HG03196 (cell line): ENCODE data around the gene RAB39B.

Experiments used
- ATAC-seq: cut with Tn5 transposase; IDR thresholded peaks from one replicate; pipeline ENCODE4 v1.9.1; 2021; ENCODE audit not compliant: unreplicated experiment

RAB39B gene

DNA sequence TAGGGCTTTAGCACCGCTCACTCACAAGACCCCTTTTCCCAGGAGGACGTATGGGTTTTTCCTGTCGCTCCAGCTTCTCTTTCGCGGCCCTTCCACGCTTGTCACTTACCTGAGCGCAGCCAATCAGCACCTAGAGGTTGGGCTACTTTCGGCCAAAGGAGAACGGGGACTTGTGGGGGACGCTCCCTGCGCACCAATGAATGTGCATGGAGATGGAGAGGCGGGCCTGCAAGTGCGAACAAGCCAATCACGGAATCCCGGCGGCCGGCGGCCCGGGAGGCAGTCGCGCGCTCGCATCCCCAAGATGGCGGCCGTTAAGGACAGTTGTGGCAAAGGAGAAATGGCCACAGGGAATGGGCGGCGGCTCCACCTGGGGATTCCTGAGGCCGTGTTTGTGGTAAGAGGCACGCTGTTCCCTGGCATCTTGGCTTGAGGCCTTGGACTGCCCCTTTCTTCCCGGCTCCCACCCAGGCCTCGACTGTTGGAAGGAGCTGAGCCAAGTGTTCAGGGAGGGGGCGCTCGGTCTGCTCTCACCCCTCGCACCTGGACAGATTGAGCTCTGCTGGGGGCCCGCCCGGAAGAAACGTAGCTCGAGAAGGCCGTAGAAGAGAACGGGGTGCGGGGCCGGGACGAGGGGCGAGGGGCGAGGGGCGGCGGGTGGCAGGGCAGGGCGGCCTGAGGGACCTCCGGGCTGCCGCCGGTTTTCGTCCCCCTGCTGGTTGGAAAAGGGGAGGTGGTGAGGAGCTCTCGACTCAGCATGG is 47.9 kb downstream of the RAB39B start, which contains the start of gene VBP1:
VBP1 (plus strand) TSS at position 282 of the 761 bp plus-strand sequence; CDS start at position 305, 23 bp downstream.
- peak; percentile 96 for ATAC-seq

DNA sequence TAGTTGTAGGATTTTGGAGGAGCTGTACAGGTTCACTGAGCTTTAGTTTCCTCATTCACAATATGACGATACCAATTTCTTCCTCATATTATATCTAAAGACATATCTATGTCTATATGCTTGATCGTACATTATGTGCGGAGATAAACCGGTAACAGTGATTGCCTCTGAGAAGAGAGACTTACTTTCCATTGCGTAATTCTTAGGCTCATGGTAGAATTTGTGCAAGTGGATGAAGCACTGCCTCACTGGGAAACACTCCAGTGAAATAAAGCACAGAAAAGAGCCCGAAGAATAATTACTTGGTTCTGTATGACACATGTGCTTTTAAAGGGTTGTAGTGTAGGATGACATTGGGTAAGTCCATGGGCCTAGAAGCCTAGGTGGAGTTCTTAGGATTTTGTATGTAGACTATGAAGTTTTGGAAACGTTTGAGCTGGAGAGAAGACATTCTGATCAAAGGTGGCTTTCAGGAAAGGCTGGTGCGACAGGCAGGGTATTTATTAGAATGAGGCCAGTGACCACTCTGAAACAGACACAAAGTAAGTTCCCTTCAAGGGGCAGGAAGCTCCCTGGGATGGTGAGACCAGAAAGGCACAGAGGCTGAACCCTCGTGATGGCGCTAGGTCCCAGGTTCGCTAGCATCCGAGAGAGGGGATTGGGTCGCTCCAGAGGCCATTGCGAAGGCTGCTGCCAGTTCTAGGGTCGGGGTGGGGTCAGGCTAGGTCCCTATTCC is 48.7 kb downstream of the RAB39B start:
- peak; percentile 33 for ATAC-seq

DNA sequence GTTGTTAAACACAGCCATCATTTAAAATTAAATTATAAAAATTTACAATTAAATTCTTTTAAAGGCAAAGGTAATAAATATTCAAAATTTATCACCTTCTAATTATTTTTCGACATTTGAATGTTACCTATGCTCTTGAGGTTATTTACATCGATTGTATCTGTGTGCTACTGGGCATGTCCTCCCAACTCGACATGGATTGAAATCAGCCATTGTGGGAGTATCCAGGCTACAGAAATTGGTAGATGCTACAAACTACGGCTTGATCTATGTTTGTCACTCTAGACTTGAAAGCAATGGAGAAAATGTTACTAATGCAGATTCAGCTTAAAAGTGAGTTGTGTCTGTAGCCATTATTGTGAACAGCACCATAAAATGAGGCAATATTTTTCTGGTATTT is 50.6 kb downstream of the RAB39B start:
- no peak for ATAC-seq

DNA sequence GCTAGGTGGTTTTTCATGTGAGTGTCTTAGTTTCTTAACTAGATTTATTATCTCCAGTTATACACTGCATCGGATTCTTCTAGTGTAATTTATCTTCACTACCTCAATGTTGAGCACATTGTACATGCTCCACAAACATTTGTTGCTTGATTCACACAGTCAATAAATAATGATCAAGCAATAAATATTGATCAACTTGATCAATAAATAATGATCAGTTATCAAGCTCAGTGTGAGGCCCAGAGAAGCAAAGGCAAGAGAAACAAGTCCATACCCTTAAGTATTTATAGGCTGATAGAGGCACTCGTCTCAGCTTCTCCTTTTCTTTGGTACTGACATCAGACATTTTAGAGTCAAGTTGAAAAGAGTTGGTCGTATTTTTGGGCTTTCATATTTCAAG is 53.1 kb downstream of the RAB39B start:
- ATAC-seq: no peak
